Measurements from ENCODE around the gene KBTBD8. TPM values are rescaled to one million over a fixed set of nuclear protein-coding genes. Genes with fewer than 3 reads are reported as not detected.

The KBTBD8 gene
- total and polyA plus RNA-seq, 4 donors, result 0.08 to 14.2 (median 1.3) TPM

DNA sequence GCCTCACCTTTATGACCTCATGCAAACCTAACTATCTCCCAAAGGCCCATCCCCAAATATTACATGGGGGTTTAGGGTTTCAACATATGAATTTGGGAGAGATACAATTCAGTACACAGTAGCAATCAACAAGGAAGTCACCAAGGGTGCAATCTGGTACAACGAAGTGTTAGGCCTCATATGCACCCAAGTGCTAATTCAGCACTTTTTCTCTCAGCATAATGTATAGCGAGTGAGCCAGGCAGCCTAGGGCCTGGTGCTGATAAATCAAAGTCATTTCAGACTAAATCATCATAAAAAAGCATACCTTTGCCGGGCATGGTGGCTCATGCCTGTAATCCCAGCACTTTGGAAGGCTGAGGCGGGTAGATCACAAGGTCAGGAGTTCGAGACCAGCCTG is 11.7 kb upstream of the KBTBD8 start:
- TF ChIP-seq, protein P1, sequence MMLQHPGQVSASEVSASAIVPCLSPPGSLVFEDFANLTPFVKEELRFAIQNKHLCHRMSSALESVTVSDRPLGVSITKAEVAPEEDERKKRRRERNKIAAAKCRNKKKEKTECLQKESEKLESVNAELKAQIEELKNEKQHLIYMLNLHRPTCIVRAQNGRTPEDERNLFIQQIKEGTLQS (IDR thresholded peaks at IDR 0.05), result no peak
- no peak for TF ChIP-seq GABPA (IDR thresholded peaks at IDR 0.05 in 1 of 2, conservative IDR thresholded peaks at IDR 0.05 in 1 of 2)
- no peak for TF ChIP-seq HNF4A (conservative IDR thresholded peaks at IDR 0.05)
- TF ChIP-seq TAF1 (conservative IDR thresholded peaks at IDR 0.05), result no peak
- TF ChIP-seq RAD21 (IDR thresholded peaks at IDR 0.05), result no peak
- TF ChIP-seq SP1 (IDR thresholded peaks at IDR 0.05), result no peak
- no peak for TF ChIP-seq RXRA (IDR thresholded peaks at IDR 0.05)
- TF ChIP-seq, protein P2, sequence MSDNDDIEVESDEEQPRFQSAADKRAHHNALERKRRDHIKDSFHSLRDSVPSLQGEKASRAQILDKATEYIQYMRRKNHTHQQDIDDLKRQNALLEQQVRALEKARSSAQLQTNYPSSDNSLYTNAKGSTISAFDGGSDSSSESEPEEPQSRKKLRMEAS (IDR thresholded peaks at IDR 0.05), result no peak
- Histone ChIP-seq H3K4me1 (ENCODE audit: control insufficient read depth in 4 of 4, insufficient read depth in 4 of 4, low read length in 3 of 4) (no peaks in the 10 kb centered on the region), H3K9ac (ENCODE audit: low read depth in 1 of 2, low read length in 2 of 2) (no peak overlapping the region), H3K9me3 (ENCODE audit: control insufficient read depth in 4 of 4, low read length in 3 of 4) (no peaks in the 10 kb centered on the region), H3K27ac (ENCODE audit: low read depth in 1 of 2, low read length in 2 of 2) (no peak overlapping the region), H3K27me3 (ENCODE audit: control insufficient read depth in 4 of 4, insufficient read depth in 4 of 4, low read length in 3 of 4) (peaks cover 0 to 3% (median 0%) of the 10 kb centered on the region in 4 donors), H3K4me3 (ENCODE audit: low read depth in 1 of 3, low read length in 3 of 3) (no peak overlapping the region), H3K36me3 (ENCODE audit: control insufficient read depth in 4 of 4, insufficient read depth in 3 of 4, low read depth in 1 of 4, low read length in 3 of 4) (no peaks in the 10 kb centered on the region)
- 86% methylated on average over 5 of the region's 5 CpGs for WGBS
- no peak for DNase-seq (ENCODE audit: low spot score)

DNA sequence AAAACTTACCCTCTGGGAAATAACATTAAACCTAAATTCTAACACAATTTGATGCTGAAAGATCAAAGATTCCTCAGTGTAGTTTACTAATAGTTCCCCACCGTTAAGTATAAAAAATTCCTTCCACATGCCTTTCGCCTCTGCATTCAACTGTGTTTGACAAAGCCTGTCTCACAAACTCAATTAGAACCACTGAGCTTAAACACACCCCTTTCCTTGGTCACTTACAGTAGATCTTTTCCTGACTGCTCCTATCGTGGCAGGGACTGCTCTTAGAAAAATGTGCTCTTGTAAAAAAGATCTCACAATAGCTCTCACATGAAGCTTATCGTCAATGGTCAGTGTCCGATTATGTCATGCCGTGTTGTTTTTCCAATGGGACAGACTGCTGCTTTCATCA is 8.9 kb upstream of the KBTBD8 start:
- no peak for DNase-seq (ENCODE audit: low spot score)

DNA sequence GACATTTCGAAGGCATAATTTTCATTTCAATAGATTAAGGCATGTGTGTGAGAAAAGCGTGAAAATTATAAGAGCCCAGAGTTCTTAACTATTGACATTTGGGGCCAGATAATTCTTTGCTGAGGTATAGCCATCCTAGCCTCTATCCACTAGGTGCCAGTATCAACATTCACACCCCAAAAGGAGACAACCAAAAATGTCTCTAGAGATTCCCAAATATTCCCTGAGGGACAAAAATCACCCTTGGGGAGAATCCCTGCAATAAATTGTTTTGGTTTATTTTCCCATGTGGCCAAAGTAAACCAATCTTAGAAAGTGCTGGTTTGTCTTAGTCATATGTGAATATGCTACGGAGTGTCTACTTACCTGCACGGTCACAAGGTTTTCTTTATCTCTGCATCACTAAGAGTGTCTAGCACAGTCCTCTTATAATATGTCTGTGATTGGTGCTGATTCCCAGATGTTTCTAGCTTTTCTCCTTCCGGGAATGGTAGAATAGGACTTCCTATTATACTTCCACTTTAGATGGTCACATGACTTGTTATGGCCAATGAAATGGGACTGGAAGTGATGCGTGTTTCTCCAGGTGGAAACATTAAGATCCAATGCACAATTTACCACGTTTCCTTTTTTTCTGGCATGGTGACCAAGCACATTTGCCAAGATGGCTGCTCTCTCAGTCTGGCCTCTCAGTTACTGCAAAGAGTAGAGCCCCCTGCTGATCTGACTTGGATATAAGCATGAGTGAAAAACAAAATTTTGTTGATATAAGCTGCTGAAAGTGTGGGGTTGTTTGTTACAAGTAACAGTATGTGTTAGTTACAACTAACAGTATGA is 8.0 kb upstream of the KBTBD8 start:
- H3K9me3 ChIP-seq (ENCODE audit: control insufficient read depth in 4 of 4, low read length in 3 of 4), result no peaks in the 10 kb centered on the region
- 83% methylated on average over 7 of the region's 7 CpGs for WGBS
- no peak for DNase-seq (ENCODE audit: low spot score)
- H3K36me3 ChIP-seq (ENCODE audit: control insufficient read depth in 4 of 4, insufficient read depth in 3 of 4, low read depth in 1 of 4, low read length in 3 of 4), result no peaks in the 10 kb centered on the region
- no peak overlapping the region for H3K4me3 ChIP-seq (ENCODE audit: low read depth in 1 of 3, low read length in 3 of 3)
- H3K27me3 ChIP-seq (ENCODE audit: control insufficient read depth in 4 of 4, insufficient read depth in 4 of 4, low read length in 3 of 4), result peaks cover 0 to 3% (median 0%) of the 10 kb centered on the region in 4 donors
- TF ChIP-seq FOXA1 (IDR thresholded peaks at IDR 0.05), result no peak
- TF ChIP-seq JUND (IDR thresholded peaks at IDR 0.05), result no peak
- TF ChIP-seq FOXA2 (IDR thresholded peaks at IDR 0.05), result no peak
- TF ChIP-seq TAF1 (conservative IDR thresholded peaks at IDR 0.05), result no peak
- peak; percentile 39 for TF ChIP-seq YY1 (IDR thresholded peaks at IDR 0.05)
- no peak for TF ChIP-seq RXRA (IDR thresholded peaks at IDR 0.05)
- TF ChIP-seq RAD21 (IDR thresholded peaks at IDR 0.05), result peak in 1 of 2 donors; percentile 25
- no peaks in the 10 kb centered on the region for H3K4me1 ChIP-seq (ENCODE audit: control insufficient read depth in 4 of 4, insufficient read depth in 4 of 4, low read length in 3 of 4)
- no peak overlapping the region for H3K27ac ChIP-seq (ENCODE audit: low read depth in 1 of 2, low read length in 2 of 2)
- H3K9ac ChIP-seq (ENCODE audit: low read depth in 1 of 2, low read length in 2 of 2), result no peak overlapping the region

More for the DNA sequence above, 8.9 kb upstream of the KBTBD8 start:
- Histone ChIP-seq H3K27ac (ENCODE audit: low read depth in 1 of 2, low read length in 2 of 2) (no peak overlapping the region), H3K4me3 (ENCODE audit: low read depth in 1 of 3, low read length in 3 of 3) (no peak overlapping the region), H3K4me1 (ENCODE audit: control insufficient read depth in 4 of 4, insufficient read depth in 4 of 4, low read length in 3 of 4) (no peaks in the 10 kb centered on the region), H3K9ac (ENCODE audit: low read depth in 1 of 2, low read length in 2 of 2) (no peak overlapping the region), H3K9me3 (ENCODE audit: control insufficient read depth in 4 of 4, low read length in 3 of 4) (no peaks in the 10 kb centered on the region), H3K36me3 (ENCODE audit: control insufficient read depth in 4 of 4, insufficient read depth in 3 of 4, low read depth in 1 of 4, low read length in 3 of 4) (no peaks in the 10 kb centered on the region), H3K27me3 (ENCODE audit: control insufficient read depth in 4 of 4, insufficient read depth in 4 of 4, low read length in 3 of 4) (peaks cover 0 to 3% (median 0%) of the 10 kb centered on the region in 4 donors)
- WGBS, result 65% methylated on average over 6 of the region's 6 CpGs
- TF ChIP-seq NR2F2 (IDR thresholded peaks at IDR 0.05) (no peak), FOXA2 (IDR thresholded peaks at IDR 0.05) (no peak)
- TF ChIP-seq, protein P2 (IDR thresholded peaks at IDR 0.05), result no peak
